ENCODE data around the gene CTRB1. TPM values are rescaled to one million over a fixed set of nuclear protein-coding genes. Genes with fewer than 3 reads are reported as not detected.
"Not testable (repeated sequence)": the region's sequence is repeated elsewhere in the genome, so short reads cannot be mapped to it uniquely, and the experiment has no call there.

CTRB1 gene
- polyA plus RNA-seq, 1 experiment = not detected

DNA sequence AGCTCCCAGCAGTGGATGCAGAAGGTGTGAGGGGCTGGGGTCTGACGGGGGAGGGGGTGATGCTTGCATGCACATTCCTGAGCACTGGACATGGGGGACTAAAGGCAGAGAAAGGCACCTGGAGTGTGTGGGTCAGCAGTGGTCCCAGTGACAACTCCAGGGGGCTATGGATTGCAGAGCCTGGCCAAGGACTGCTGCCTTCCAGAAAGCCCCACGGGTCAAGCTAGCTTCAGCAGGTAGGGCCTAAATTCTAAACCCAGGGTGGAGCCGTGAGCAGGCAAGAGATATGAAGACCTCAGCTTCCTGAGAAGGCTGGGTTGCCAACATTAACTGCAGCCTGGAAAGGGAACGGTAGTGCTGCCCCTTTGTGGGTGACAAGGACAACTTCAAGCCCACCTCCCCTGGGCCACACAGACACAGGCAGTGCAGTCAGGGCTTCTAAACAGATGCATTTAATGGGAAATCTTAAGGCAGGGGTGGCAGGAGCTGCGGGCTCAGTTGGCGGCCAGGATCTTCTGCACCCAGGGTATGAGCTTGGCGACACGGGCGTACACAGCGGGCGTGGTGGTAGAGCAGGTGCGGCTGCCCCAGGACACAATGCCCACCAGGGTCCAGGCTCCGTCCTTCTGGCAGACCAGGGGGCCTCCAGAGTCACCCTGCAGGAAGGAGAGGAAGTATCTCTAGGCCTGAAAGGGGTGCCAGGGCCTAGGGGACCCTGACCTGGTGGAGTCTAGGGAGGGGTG, 14.9 kb upstream of the CTRB1 start:
- TF ChIP-seq, protein P1, sequence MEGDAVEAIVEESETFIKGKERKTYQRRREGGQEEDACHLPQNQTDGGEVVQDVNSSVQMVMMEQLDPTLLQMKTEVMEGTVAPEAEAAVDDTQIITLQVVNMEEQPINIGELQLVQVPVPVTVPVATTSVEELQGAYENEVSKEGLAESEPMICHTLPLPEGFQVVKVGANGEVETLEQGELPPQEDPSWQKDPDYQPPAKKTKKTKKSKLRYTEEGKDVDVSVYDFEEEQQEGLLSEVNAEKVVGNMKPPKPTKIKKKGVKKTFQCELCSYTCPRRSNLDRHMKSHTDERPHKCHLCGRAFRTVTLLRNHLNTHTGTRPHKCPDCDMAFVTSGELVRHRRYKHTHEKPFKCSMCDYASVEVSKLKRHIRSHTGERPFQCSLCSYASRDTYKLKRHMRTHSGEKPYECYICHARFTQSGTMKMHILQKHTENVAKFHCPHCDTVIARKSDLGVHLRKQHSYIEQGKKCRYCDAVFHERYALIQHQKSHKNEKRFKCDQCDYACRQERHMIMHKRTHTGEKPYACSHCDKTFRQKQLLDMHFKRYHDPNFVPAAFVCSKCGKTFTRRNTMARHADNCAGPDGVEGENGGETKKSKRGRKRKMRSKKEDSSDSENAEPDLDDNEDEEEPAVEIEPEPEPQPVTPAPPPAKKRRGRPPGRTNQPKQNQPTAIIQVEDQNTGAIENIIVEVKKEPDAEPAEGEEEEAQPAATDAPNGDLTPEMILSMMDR (IDR thresholded peaks at IDR 0.05; ENCODE audit: insufficient read depth, low read depth, low read length) = no peak
- H3K27me3 ChIP-seq (ENCODE audit: control insufficient read depth, insufficient read depth, low read length) = no peaks in the 10 kb centered on the region
- ChIA-PET POLR2A (no interaction called here), CTCF (no interaction called here)
- DNase-seq (ENCODE audit: low read depth) = no peak
- no peak overlapping the region for H3K4me3 ChIP-seq (ENCODE audit: low read depth, low read length)
- no peaks in the 10 kb centered on the region for H3K36me3 ChIP-seq (ENCODE audit: control insufficient read depth, insufficient read depth, low read length)

DNA sequence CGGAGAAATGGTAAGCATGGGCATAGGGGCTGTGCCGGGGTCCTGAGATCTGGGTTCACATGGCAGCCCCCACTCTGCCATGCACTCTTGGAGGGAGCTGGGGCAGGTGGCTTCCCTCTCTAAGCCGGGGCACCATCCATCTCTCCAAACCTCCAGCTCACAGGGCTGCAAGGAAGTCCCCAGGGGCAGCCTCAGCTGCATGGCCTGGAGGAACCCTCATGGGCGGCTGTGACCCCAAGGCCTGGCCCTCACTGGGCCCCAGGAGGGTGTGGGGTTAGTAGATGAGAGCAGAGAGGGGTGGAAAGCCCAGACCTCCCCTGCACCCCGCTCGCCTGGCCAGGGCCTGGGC, 14.4 kb upstream of the CTRB1 start:
- ChIA-PET POLR2A (no interaction called here), CTCF (no interaction called here)

DNA sequence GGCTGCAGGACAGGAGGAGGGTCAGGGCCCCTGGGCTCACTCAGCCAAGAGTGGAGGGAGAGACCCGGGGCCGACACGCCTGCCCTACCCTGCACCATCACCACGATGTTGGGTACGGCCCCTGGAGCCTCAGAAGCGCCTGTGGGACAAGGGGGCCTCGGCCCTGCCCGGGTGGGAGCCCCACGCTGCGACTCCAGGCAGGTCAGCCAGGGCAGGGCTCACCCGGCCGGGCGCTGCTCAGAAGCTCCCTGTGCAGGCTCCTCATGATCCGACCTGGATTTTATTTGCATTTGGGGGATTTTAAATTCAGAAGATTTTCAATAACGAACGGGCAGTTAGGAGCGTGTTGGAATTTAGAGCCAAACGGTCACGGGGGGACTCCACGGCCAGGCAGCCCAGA, 13.9 kb upstream of the CTRB1 start:
- H3K27me3 ChIP-seq (ENCODE audit: control insufficient read depth, insufficient read depth, low read length); POLR2A ChIA-PET; H3K4me3 ChIP-seq (ENCODE audit: low read depth, low read length); DNase-seq (ENCODE audit: low read depth); CTCF ChIA-PET; H3K36me3 ChIP-seq (ENCODE audit: control insufficient read depth, insufficient read depth, low read length): not testable (repeated sequence)

More for the DNA sequence above, 14.4 kb upstream of the CTRB1 start:
- Histone ChIP-seq H3K4me3 (ENCODE audit: low read depth, low read length) (no peak overlapping the region), H3K36me3 (ENCODE audit: control insufficient read depth, insufficient read depth, low read length) (no peaks in the 10 kb centered on the region), H3K27me3 (ENCODE audit: control insufficient read depth, insufficient read depth, low read length) (no peaks in the 10 kb centered on the region)
- DNase-seq (ENCODE audit: low read depth) = no peak
- TF ChIP-seq, protein P1 (IDR thresholded peaks at IDR 0.05; ENCODE audit: insufficient read depth, low read depth, low read length) = no peak

DNA sequence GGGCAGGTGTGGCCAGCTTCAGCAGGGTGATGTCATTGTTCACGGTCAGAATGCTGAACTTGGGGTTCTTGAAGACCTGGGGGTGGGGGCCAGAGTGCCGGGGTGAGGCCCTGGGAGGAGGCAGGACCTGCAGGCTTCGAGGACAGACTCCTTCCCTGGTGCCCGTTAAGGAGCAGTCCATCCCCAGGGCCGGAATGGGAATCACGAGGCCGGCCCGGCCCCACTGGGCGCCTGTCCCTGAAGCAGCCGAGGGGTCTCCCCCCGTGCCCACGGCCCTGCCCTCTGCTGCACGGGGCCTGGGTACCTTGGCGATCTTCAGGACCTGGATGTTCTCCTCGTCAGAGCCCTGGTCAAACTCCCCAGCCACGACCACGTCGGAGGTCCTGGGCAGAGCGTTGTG, 13.3 kb upstream of the CTRB1 start:
- CTCF ChIA-PET; H3K4me3 ChIP-seq (ENCODE audit: low read depth, low read length); H3K36me3 ChIP-seq (ENCODE audit: control insufficient read depth, insufficient read depth, low read length); DNase-seq (ENCODE audit: low read depth); H3K27me3 ChIP-seq (ENCODE audit: control insufficient read depth, insufficient read depth, low read length); POLR2A ChIA-PET: not testable (repeated sequence)

DNA sequence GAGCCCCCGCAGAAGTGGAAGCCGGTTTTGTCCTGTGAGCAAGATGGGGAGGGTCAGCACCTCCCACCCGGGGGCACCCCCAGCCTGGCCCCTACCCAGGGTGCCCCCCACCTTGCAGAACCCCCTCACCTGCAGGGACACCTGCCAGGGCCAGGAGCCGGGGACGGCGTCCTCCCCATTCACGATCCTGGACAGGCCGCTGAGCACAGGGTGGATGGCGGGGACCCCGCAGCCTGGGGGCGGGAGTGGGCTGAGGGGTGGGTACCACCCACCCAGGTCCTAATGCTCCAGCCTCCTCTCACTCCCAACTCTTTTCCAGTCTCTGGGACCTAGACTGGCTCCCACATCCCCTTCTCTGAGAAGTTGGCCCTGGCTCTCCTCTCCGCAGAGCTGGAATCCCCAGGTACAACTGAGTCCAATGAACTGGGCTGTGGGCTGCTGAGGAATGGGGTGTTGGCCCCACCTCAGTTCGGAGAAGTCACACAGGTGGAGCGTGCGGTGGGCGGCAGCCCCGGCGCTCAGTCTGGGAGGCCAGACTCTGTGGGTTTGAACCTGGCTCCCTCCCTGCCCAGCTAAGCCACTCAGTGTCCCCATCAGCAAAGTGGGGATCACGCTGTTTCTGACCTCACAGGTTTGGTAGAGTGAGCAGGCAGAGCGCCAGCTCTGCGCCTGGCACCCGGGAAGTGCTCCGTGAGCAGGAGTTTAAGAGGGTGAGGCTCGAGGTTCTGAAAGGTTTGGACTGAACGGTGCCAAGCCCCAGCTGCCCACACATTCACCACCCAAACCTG, 12.6 kb upstream of the CTRB1 start:
- H3K36me3 ChIP-seq (ENCODE audit: control insufficient read depth, insufficient read depth, low read length); DNase-seq (ENCODE audit: low read depth); POLR2A ChIA-PET; H3K27me3 ChIP-seq (ENCODE audit: control insufficient read depth, insufficient read depth, low read length); H3K4me3 ChIP-seq (ENCODE audit: low read depth, low read length): not testable (repeated sequence)
- CTCF ChIA-PET = interaction anchor here (0.7 to 0.8 kb wide), 2 partner anchors 21 to 28 kb away, joined by 3 to 5 read pairs; no protein-coding TSS in a partner anchor

DNA sequence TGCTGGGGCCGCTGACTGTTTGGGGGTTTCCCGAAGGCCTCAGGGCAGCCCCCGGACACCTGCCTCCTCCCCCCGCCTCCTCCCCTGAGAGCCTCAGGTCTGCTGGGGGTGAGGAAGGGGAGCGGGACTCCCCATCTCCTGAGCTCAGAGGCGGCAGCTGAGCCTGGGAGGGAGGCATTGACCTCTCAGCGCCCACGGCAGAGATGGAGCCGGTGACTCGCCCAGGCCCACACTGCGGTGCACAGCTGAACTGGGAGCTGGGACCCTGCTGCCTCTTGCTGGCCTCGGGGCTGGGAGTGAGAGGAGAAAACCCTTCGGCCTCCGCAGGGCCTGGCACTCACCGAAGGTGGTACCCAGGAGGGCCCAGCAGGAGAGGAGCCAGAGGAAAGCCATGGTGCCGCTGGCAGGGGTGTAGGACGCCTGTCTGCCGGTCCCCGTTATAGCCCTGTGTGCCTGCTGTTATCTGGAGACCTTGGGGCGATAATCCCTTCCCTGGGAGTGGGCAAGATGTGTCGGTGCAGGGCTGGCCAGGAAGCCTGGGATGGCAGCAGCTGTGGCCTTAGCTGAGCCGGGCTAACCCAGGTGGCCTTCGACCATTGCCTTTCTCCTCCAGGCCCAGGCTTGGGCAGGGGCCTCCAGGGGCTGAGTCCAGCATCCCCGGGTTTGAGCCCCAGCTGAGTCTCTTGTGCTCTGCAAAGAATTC, 11.9 kb upstream of the CTRB1 start, which contains the start of gene CTRB2:
CTRB2 (minus strand) TSS at position 413 of the 703 bp plus-strand sequence; CDS start at position 393, 20 bp downstream.
- Histone ChIP-seq H3K36me3 (ENCODE audit: control insufficient read depth, insufficient read depth, low read length) (no peaks in the 10 kb centered on the region), H3K27me3 (ENCODE audit: control insufficient read depth, insufficient read depth, low read length) (no peaks in the 10 kb centered on the region), H3K4me3 (ENCODE audit: low read depth, low read length) (no peak within 1 kb of the TSS)
- TF ChIP-seq, protein P1 (IDR thresholded peaks at IDR 0.05; ENCODE audit: insufficient read depth, low read depth, low read length) = no peak
- DNase-seq (ENCODE audit: low read depth) = no peak
- CTCF ChIA-PET = interaction anchor here (0.7 to 0.8 kb wide), 3 partner anchors 20 to 27 kb away, joined by 3 to 5 read pairs (median 4); no protein-coding TSS in a partner anchor
- POLR2A ChIA-PET = no interaction called here
